Naive thymus-derived CD4-positive, alpha-beta T cell (primary cell): ENCODE data around the gene GLE1. TPM values are rescaled to one million over a fixed set of nuclear protein-coding genes. Genes with fewer than 3 reads are reported as not detected.

Experiments used
- ATAC-seq: fragments of 150-1000 bp; cut with Tn5 transposase; 2 replicates; pipeline ENCODE4 v1.10.0; 2021; ENCODE audit warnings: mild to moderate bottlenecking, moderate library complexity
- CTCF ChIA-PET: fragments of 350-600 bp; sonication (Branson Sonifier 250); formaldehyde crosslinking; loops from one replicate; lab custom pipeline; 2021; ENCODE audit warnings: antibody characterized with exemption; lab: Charles Lee
- POLR2A ChIA-PET: fragments of 350-600 bp; sonication (Branson Sonifier 250); formaldehyde crosslinking; loops from one replicate; lab custom pipeline; 2021; ENCODE audit warnings: antibody characterized with exemption, inconsistent platforms; lab: Charles Lee
- DNase-seq, 9 donors: peaks; one replicate each; pipeline versions ENCODE4 v3.0.0 to v3.0.0-alpha.2; 2020 to 2022; ENCODE audit warnings: mixed read lengths in 1 of 9
- H3K27ac ChIP-seq: one replicate; pipeline ENCODE4 v1.7.0; 2013; ENCODE audit warnings: mild to moderate bottlenecking, low read depth, low read length, moderate library complexity
- H3K27me3 ChIP-seq, 2 donors: one replicate each; pipeline ENCODE4 v1.7.0; 2013; ENCODE audit warnings: low read length in 2 of 2, mild to moderate bottlenecking in 2 of 2, moderate library complexity in 2 of 2; ENCODE audit not compliant: control insufficient read depth in 2 of 2, insufficient read depth in 2 of 2
- H3K36me3 ChIP-seq, 3 experiments: 1 replicate in 2 of 3; 2 replicates in 1 of 3; pipeline ENCODE4 v1.7.0; 2013; ENCODE audit warnings: low read length in 3 of 3, mild to moderate bottlenecking in 3 of 3, moderate library complexity in 1 of 3; ENCODE audit not compliant: insufficient read depth in 3 of 3, control insufficient read depth in 2 of 3
- H3K4me1 ChIP-seq, 2 donors: one replicate each; pipeline ENCODE4 v1.7.0; 2013; ENCODE audit warnings: low read length in 2 of 2, mild to moderate bottlenecking in 2 of 2, moderate library complexity in 1 of 2; ENCODE audit not compliant: control insufficient read depth in 2 of 2, insufficient read depth in 2 of 2
- H3K4me3 ChIP-seq: 2 replicates; pipeline ENCODE4 v1.7.0; 2013; ENCODE audit warnings: mild to moderate bottlenecking, low read length
- H3K9me3 ChIP-seq, 3 experiments: 1 replicate in 2 of 3; 2 replicates in 1 of 3; pipeline ENCODE4 v1.7.0; 2013; ENCODE audit warnings: low read length in 3 of 3; ENCODE audit not compliant: control insufficient read depth in 2 of 3
- H3K27ac Mint-ChIP-seq, 9 donors: one replicate each; pipeline ENCODE4 v1.8.0; 2020 to 2022; ENCODE audit warnings: mixed read lengths in 9 of 9, mild to moderate bottlenecking in 8 of 9, moderate library complexity in 5 of 9, inconsistent platforms in 2 of 9
- H3K27me3 Mint-ChIP-seq, 5 donors: one replicate each; pipeline ENCODE4 v1.8.0; 2021 to 2022; ENCODE audit warnings: mixed read lengths in 5 of 5, mild to moderate bottlenecking in 1 of 5
- H3K36me3 Mint-ChIP-seq, 5 donors: one replicate each; pipeline ENCODE4 v1.8.0; 2020 to 2022; ENCODE audit warnings: mixed read lengths in 5 of 5, mild to moderate bottlenecking in 3 of 5, inconsistent platforms in 1 of 5
- H3K4me1 Mint-ChIP-seq, 7 donors: one replicate each; pipeline ENCODE4 v1.8.0; 2020 to 2022; ENCODE audit warnings: mixed read lengths in 7 of 7, mild to moderate bottlenecking in 3 of 7, inconsistent platforms in 1 of 7
- H3K4me3 Mint-ChIP-seq, 10 donors: one replicate each; pipeline ENCODE4 v1.8.0; 2020 to 2022; ENCODE audit warnings: mild to moderate bottlenecking in 10 of 10, mixed read lengths in 10 of 10, moderate library complexity in 6 of 10, inconsistent platforms in 2 of 10
- H3K9me3 Mint-ChIP-seq, 11 donors: one replicate each; pipeline ENCODE4 v1.8.0; 2020 to 2022; ENCODE audit warnings: mixed read lengths in 11 of 11, mild to moderate bottlenecking in 4 of 11, inconsistent platforms in 1 of 11, moderate library complexity in 1 of 11
- intact Hi-C, 2 donors: fragments of 100-400 bp; cut with micrococcal nuclease; formaldehyde crosslinking; loops; one replicate each; pipeline ENCODE4 v1.15.1; 2023
- polyA plus RNA-seq, 2 donors: library from polyadenylated mRNA; unstranded; fragments of 300-500 nt; fragmentation: Illumina TruSeq; gene quantifications; one replicate each; pipeline ENCODE4 v1.2.3, GENCODE V29; 2021
- total RNA-seq, 6 experiments: library from RNA in 5 of 6; stranded (reverse) in 5 of 6; gene quantifications; 1 replicate in 5 of 6; 2 replicates in 1 of 6; pipeline ENCODE4 v1.2.3 and lab custom pipeline; 2021 to 2026

The GLE1 gene
- total and polyA plus RNA-seq, 7 experiments from 2014 or later = 14.2 to 46.5 (median 30.5) TPM

DNA sequence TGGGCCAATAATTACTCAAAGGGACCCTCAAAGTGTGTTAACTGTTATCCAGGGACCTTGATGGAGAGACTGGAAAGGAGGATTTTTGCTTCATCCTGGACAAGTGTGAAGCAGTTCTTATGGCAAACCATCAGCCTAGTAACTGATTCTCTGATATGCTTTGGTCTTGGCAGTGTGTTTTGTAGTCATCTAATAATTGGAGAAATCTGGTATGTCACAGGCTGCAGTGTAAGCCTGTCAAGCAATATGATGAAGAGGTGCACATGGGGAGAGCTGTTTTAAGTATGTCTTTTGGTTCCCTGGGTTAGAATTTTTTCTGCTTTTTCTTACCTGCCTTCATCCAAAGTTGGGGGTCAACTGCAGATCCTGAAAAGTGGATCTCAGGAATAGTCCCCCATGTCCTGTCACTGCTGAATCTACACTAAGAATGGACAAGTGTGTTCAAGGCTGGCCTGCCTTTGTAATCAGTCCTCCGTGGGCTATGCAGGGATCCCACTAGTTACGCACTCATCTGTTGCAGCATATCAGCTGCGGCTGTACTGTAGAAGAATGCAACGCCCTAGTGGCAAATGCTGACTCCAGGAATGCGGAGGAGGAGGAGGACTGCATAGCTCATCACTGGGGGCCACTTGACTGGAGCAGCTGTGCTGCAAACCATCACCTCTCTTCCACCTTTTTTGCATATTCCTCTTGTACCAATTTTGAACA is 49.8 kb downstream of the GLE1 start:
- DNase-seq (peak in 1 of 9 donors; percentile 9), ATAC-seq (no peak)
- POLR2A ChIA-PET = interaction anchor here (0.6 to 5.3 kb wide), 13 partner anchors 9 to 474 kb away, joined by 3 to 53 read pairs (median 4); partner anchors contain the start of genes GLE1, SET, SH3GLB2 and ZDHHC12
- H3K9me3 ChIP-seq = no peaks in the 10 kb centered on the region
- H3K4me3 ChIP-seq = peak overlapping the region; percentile 71
- no peaks in the 10 kb centered on the region for H3K36me3 ChIP-seq
- H3K4me1 ChIP-seq = peaks cover 54 to 56% of the 10 kb centered on the region in 2 donors
- intact Hi-C loops = loop anchor here (5.0 kb wide), 5 partner anchors 33 to 348 kb away; partner anchors contain the start of genes COQ4 (in 1 of the 2), SET (in 1 of the 2) and TRUB2 (in 1 of the 2)
- Mint-ChIP-seq H3K4me1 (peaks cover 34 to 51% (median 42%) of the 10 kb centered on the region in 7 donors), H3K27me3 (no peaks in the 10 kb centered on the region), H3K9me3 (no peaks in the 10 kb centered on the region), H3K4me3 (no peak overlapping the region), H3K36me3 (no peaks in the 10 kb centered on the region), H3K27ac (no peak overlapping the region)
- no peaks in the 10 kb centered on the region for H3K27me3 ChIP-seq
- CTCF ChIA-PET = no interaction called here
- H3K27ac ChIP-seq = peak overlapping the region; percentile 94

DNA sequence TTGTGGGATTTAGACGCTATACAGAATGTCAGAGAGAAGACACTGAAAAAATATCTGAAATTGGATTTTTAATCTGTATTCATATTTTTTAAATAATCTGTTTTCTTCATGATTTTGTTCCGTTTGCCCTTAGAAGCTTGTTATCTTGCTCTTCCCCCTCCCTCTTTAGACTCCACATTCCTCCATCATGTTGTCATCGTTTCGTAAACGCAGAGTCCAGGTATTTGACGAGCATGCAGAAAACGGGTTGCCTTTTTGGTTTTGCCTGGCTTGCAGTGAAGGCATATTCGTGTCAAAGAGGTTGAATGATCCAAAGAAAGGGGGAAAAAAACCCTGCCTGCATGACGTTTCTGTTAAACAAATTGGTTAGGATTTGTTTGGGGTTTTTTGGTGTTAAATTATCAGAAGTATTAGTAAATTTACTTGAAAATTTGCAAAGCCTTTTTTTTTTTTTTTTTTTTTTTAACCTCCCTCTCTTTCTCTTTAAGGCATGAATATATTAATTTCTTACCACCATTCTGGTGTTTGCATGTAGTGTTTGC is 50.7 kb downstream of the GLE1 start:
- no peak overlapping the region for H3K4me3 Mint-ChIP-seq
- H3K27me3 Mint-ChIP-seq = no peaks in the 10 kb centered on the region
- H3K36me3 Mint-ChIP-seq = no peaks in the 10 kb centered on the region
- no peaks in the 10 kb centered on the region for H3K36me3 ChIP-seq
- no peaks in the 10 kb centered on the region for H3K9me3 ChIP-seq
- H3K4me3 ChIP-seq = no peak overlapping the region
- no peaks in the 10 kb centered on the region for H3K9me3 Mint-ChIP-seq
- ChIA-PET POLR2A (interaction anchor here (0.6 to 4.1 kb wide), 7 partner anchors 8 to 473 kb away, joined by 3 to 35 read pairs (median 3); partner anchors contain the start of genes SET and SH3GLB2), CTCF (no interaction called here)
- no peak overlapping the region for H3K27ac Mint-ChIP-seq
- intact Hi-C loops = no loop called here
- H3K27me3 ChIP-seq = no peaks in the 10 kb centered on the region
- peak overlapping the region; percentile 94 for H3K27ac ChIP-seq
- no peak for ATAC-seq
- peaks cover 55 to 56% of the 10 kb centered on the region in 2 donors for H3K4me1 ChIP-seq
- peaks cover 30 to 46% (median 34%) of the 10 kb centered on the region in 7 donors for H3K4me1 Mint-ChIP-seq
- DNase-seq = no peak

DNA sequence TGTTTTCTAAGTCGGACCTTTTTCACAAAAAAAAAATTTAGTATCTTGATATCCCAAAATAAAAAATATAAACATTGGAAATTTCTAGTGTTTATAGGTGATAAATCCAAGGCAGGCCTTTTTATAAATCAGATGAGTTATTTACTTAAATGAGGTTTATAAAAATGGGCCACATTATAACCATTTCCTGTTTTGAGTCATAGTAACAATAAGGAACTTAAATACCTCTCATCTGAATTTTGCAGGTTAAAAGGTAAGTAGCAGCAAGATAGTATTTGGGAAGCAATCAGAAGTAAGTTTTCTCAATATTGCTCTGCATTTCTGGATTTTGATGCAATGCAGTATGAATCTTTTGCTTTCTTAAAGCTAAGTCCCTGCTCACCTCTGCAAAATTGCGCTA is 51.8 kb downstream of the GLE1 start:
- no peak overlapping the region for H3K4me3 ChIP-seq
- ATAC-seq (no peak), DNase-seq (no peak)
- peaks cover 48 to 49% of the 10 kb centered on the region in 2 donors for H3K4me1 ChIP-seq
- POLR2A ChIA-PET = interaction anchor here (0.6 to 1.0 kb wide), 4 partner anchors 17 to 51 kb away, joined by 3 to 5 read pairs (median 4); partner anchors contain the start of gene GLE1
- H3K4me3 Mint-ChIP-seq = peak overlapping the region in 3 of 10 donors; percentile 16 to 43 (median 21)
- CTCF ChIA-PET = interaction anchor here (0.6 kb wide), 1 partner anchor 23 kb away, joined by 3 read pairs; no protein-coding TSS in a partner anchor
- no peaks in the 10 kb centered on the region for H3K36me3 Mint-ChIP-seq
- H3K9me3 ChIP-seq = no peaks in the 10 kb centered on the region
- intact Hi-C loops = no loop called here
- no peaks in the 10 kb centered on the region for H3K27me3 Mint-ChIP-seq
- H3K27ac Mint-ChIP-seq = peak overlapping the region in 3 of 9 donors; percentile 17 to 62 (median 31)
- H3K9me3 Mint-ChIP-seq = no peaks in the 10 kb centered on the region
- no peaks in the 10 kb centered on the region for H3K27me3 ChIP-seq
- H3K4me1 Mint-ChIP-seq = peaks cover 23 to 38% (median 26%) of the 10 kb centered on the region in 7 donors
- no peaks in the 10 kb centered on the region for H3K36me3 ChIP-seq
- no peak overlapping the region for H3K27ac ChIP-seq

DNA sequence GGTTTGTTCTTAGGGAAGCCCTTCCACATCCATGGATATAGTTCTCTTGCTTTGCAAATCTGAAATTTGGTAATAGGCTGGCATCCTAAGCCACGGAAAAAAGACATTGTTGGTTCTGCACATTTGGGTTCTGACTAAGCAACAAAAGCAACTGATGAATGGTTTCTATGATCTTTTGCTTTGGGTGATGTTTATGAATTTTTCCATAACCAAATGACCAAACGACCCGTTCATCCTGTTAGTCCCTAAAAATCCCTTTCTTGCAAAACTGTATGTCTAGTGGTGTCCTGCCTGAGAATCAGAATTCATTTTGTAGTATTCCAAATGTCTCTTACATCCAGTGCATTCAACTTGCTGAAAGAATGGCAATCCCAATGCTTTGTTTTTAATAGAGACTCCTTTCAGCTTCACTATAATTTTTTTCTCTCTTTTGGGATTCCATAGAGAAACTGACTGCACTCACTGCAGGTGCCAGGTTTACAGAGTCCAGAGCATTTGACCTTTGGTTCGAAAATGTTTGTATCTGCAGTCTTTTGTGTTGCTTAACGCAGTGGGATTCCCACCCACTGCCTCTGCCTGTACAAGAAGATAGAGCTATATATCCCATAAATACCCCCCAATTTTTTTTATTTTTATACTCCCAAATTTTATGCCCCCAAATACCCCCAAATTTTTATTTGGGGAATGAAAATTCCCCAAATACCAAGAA is 52.6 kb downstream of the GLE1 start:
- Mint-ChIP-seq H3K4me3 (peak overlapping the region in 6 of 10 donors; percentile 0 to 65 (median 50)), H3K9me3 (no peaks in the 10 kb centered on the region), H3K27ac (peak overlapping the region in 6 of 9 donors; percentile 2 to 39 (median 26)), H3K4me1 (peaks cover 20 to 34% (median 29%) of the 10 kb centered on the region in 7 donors), H3K27me3 (no peaks in the 10 kb centered on the region), H3K36me3 (peaks cover 0 to 5% (median 0%) of the 10 kb centered on the region in 5 donors)
- no peaks in the 10 kb centered on the region for H3K27me3 ChIP-seq
- H3K4me3 ChIP-seq = no peak overlapping the region
- POLR2A ChIA-PET = interaction anchor here (0.6 to 1.0 kb wide), 5 partner anchors 12 to 212 kb away, joined by 3 to 5 read pairs (median 3); partner anchors contain the start of gene GLE1
- no peak for DNase-seq
- CTCF ChIA-PET = no interaction called here
- no peak overlapping the region for H3K27ac ChIP-seq
- peaks cover 42 to 43% of the 10 kb centered on the region in 2 donors for H3K4me1 ChIP-seq
- no peak for ATAC-seq
- no peaks in the 10 kb centered on the region for H3K9me3 ChIP-seq
- H3K36me3 ChIP-seq = no peaks in the 10 kb centered on the region
- intact Hi-C loops = no loop called here

DNA sequence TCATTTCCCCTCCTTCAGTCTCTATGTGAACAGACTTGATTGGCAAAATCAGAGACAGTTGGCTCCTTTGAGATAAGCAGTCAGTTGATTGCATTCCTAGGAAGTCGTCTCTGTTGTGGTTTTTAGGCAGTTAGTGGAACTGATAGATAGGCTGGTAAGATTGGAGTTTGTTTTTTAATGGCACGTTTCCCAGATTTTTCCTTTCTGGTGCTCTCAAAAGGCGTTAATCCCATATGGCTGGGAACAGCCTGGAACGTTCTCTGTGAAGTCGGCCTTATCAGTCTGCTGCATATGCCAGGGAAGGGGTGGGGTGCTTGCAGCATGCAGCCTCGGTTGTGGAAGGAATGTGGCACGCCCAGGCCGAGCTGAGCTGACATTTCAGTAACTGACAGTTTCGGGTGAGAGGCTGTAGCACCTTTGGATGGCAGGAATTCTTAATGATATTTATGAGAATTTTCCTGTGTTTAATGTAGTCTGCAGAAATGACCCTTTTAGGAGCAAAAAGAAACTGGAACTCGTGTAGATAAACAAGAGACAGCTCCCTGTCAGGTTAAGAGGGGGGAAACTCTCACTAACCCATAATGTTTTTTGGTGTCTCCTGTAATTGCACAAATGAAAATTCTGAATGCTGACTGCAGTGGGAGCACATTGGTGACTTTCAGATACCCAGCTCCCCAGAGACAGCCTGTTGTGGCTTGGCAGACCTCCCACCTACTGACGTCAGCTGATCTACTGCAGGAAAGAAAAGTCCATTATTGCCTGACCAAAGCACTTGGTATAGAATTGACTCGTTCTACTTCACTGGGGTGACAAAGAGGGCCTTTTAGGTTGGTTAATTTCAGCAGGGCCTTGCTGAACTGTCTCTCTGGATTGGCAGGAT is 54.2 kb downstream of the GLE1 start:
- H3K9me3 ChIP-seq = no peaks in the 10 kb centered on the region
- peaks cover 24 to 37% (median 31%) of the 10 kb centered on the region in 7 donors for H3K4me1 Mint-ChIP-seq
- no peaks in the 10 kb centered on the region for H3K27me3 Mint-ChIP-seq
- ChIA-PET CTCF (no interaction called here), POLR2A (interaction anchor here (0.8 to 1.3 kb wide), 3 partner anchors 8 to 259 kb away, joined by 3 to 4 read pairs (median 3); partner anchors contain the start of gene ENDOG)
- no peaks in the 10 kb centered on the region for H3K9me3 Mint-ChIP-seq
- H3K27ac ChIP-seq = peak overlapping the region; percentile 35
- H3K36me3 Mint-ChIP-seq = peaks cover 0 to 5% (median 3%) of the 10 kb centered on the region in 5 donors
- no peaks in the 10 kb centered on the region for H3K36me3 ChIP-seq
- peaks cover 42 to 43% of the 10 kb centered on the region in 2 donors for H3K4me1 ChIP-seq
- ATAC-seq (peak; percentile 69), DNase-seq (peak in 3 of 9 donors; percentile 10 to 51 (median 36))
- H3K27ac Mint-ChIP-seq = peak overlapping the region; percentile 55 to 92 (median 80)
- H3K4me3 ChIP-seq = no peak overlapping the region
- H3K4me3 Mint-ChIP-seq = peak overlapping the region; percentile 42 to 77 (median 60)
- intact Hi-C loops = no loop called here
- no peaks in the 10 kb centered on the region for H3K27me3 ChIP-seq
